Fibroblast of villous mesenchyme (primary cell): ENCODE measurements around the gene SNRPA1. TPM values are rescaled to one million over a fixed set of nuclear protein-coding genes. Genes with fewer than 3 reads are reported as not detected.

ENCODE experiments used
- DNase-seq: peaks from one replicate; pipeline ENCODE4 v3.0.0-alpha.2; 2010; ENCODE audit warnings: low read depth
- H3K4me3 ChIP-seq: 2 replicates; pipeline ENCODE4 v1.5.1; 2011; ENCODE audit warnings: low read depth, mild to moderate bottlenecking, low read length
- total RNA-seq: library from RNA; depleted of rRNA; stranded (reverse); fragments of >200 nt; gene quantifications from 2 replicates; pipeline ENCODE4 v1.2.3, GENCODE V29; 2012
- TF ChIP-seq, protein P1 (sequence below): IDR thresholded peaks from 2 replicates; pipeline ENCODE4 v1.5.1; 2012; ENCODE audit warnings: low read depth, mild to moderate bottlenecking, low read length; ENCODE audit not compliant: insufficient read depth

Gene SNRPA1
- total RNA-seq, 1 donor, result 18.6 TPM

- H3K4me3 ChIP-seq, result peak overlapping the region; percentile 86
- TF ChIP-seq, protein P1, sequence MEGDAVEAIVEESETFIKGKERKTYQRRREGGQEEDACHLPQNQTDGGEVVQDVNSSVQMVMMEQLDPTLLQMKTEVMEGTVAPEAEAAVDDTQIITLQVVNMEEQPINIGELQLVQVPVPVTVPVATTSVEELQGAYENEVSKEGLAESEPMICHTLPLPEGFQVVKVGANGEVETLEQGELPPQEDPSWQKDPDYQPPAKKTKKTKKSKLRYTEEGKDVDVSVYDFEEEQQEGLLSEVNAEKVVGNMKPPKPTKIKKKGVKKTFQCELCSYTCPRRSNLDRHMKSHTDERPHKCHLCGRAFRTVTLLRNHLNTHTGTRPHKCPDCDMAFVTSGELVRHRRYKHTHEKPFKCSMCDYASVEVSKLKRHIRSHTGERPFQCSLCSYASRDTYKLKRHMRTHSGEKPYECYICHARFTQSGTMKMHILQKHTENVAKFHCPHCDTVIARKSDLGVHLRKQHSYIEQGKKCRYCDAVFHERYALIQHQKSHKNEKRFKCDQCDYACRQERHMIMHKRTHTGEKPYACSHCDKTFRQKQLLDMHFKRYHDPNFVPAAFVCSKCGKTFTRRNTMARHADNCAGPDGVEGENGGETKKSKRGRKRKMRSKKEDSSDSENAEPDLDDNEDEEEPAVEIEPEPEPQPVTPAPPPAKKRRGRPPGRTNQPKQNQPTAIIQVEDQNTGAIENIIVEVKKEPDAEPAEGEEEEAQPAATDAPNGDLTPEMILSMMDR, result no peak
- no peak for DNase-seq
Measured at GRCh38 chr15:101252836-101253235, 42.2 kb downstream of the SNRPA1 start.

GRCh38 chr15:101251830-101252820 lies 42.9 kb downstream of the SNRPA1 start, which contains the start of gene CHSY1:
TSS of gene CHSY1 (minus strand) at chr15:101252048. CDS start at chr15:101251456, 592 bp downstream.
- peak within 1 kb of the TSS; percentile 86 for H3K4me3 ChIP-seq
- TF ChIP-seq, protein P1, result peak; percentile 8
- DNase-seq, result peak; percentile 96

GRCh38 chr15:101250873-101251829 lies 43.9 kb downstream of the SNRPA1 start:
- no peak for DNase-seq
- peak overlapping the region; percentile 86 for H3K4me3 ChIP-seq
- TF ChIP-seq, protein P1, result no peak

GRCh38 chr15:101250341-101250831 lies 44.7 kb downstream of the SNRPA1 start:
- H3K4me3 ChIP-seq, result peak overlapping the region; percentile 86
- TF ChIP-seq, protein P1, result no peak
- DNase-seq, result peak; percentile 73

- no peak overlapping the region for H3K4me3 ChIP-seq
- TF ChIP-seq, protein P1, result no peak
- no peak for DNase-seq
Measured at GRCh38 chr15:101248274-101248673, 46.8 kb downstream of the SNRPA1 start.
